ENCODE measurements around the gene MFGE8. TPM values are rescaled to one million over a fixed set of nuclear protein-coding genes. Genes with fewer than 3 reads are reported as not detected.

Gene MFGE8
- total and polyA plus RNA-seq, 9 of the 15 experiments (the other 6 are each of a cell fraction or from before 2014, with no cell fraction given), result 2.3 to 142 (median 62.3) TPM

- no peak overlapping the region for H3K9ac ChIP-seq (ENCODE audit: insufficient read depth in 1 of 2, low read depth in 2 of 2, low read length in 2 of 2)
- no peaks in the 10 kb centered on the region for H4K20me1 ChIP-seq (replicated peaks; ENCODE audit: control insufficient read depth, insufficient read depth, low read length)
- DNase-seq (ENCODE audit: extremely low read depth in 1 of 4, low spot score in 3 of 4) (no peak), FAIRE-seq (no peak), ATAC-seq (no peak)
- no peak overlapping the region for H3K4me2 ChIP-seq (ENCODE audit: insufficient read depth, low read length)
- H2AFZ ChIP-seq (ENCODE audit: low read depth, low read length), result no peak overlapping the region
- H3K27me3 ChIP-seq (ENCODE audit: control insufficient read depth in 2 of 2, insufficient read depth in 2 of 2, low read length in 2 of 2), result no peaks in the 10 kb centered on the region
- BruUV-seq (replicated peaks), result no TSS peak
- in situ Hi-C loops (cut with MboI), result no loop called here
- H3K36me3 ChIP-seq (ENCODE audit: control insufficient read depth, insufficient read depth, low read length), result peaks cover 62% of the 10 kb centered on the region
- H3K79me2 ChIP-seq (ENCODE audit: control insufficient read depth, insufficient read depth, low read length), result peaks cover 5% of the 10 kb centered on the region; the same call in 1 of the 3 replicates
- no peaks in the 10 kb centered on the region for H3K9me3 ChIP-seq (replicated peaks; ENCODE audit: control insufficient read depth, insufficient read depth, low read depth, low read length)
- TF ChIP-seq STAT5A (IDR thresholded peaks at IDR 0.05; ENCODE audit: borderline replicate concordance, low read length) (peak; percentile 30; the same call in 1 of the 2 replicates), SUPT5H (IDR thresholded peaks at IDR 0.05) (0 out of 2 replicates have a peak, but pooled peaks have one; percentile 44), CBX5 (IDR thresholded peaks at IDR 0.05; ENCODE audit: borderline replicate concordance, low read depth) (no peak), MYNN (IDR thresholded peaks at IDR 0.05) (0 out of 2 replicates have a peak, but pooled peaks have one; percentile 58), MYNN (CRISPR knock-in tag; IDR thresholded peaks at IDR 0.05) (no peak), GABPB1 (CRISPR knock-in tag; IDR thresholded peaks at IDR 0.05) (no peak)
- TF ChIP-seq, protein P1, sequence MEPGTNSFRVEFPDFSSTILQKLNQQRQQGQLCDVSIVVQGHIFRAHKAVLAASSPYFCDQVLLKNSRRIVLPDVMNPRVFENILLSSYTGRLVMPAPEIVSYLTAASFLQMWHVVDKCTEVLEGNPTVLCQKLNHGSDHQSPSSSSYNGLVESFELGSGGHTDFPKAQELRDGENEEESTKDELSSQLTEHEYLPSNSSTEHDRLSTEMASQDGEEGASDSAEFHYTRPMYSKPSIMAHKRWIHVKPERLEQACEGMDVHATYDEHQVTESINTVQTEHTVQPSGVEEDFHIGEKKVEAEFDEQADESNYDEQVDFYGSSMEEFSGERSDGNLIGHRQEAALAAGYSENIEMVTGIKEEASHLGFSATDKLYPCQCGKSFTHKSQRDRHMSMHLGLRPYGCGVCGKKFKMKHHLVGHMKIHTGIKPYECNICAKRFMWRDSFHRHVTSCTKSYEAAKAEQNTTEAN (CRISPR knock-in tag; IDR thresholded peaks at IDR 0.05), result peak; percentile 98
- ChIA-PET POLR2A (no interaction called here), CTCF (ENCODE audit: low intra/inter-chr PET ratio) (interaction anchor here (0.6 kb wide), 1 partner anchor 270 kb away, joined by 3 read pairs; no protein-coding TSS in a partner anchor)
- no peak overlapping the region for H3K4me3 ChIP-seq
- no peak overlapping the region for H3K27ac ChIP-seq (ENCODE audit: extremely low read depth, low read depth, low read length)
- H3K4me1 ChIP-seq (replicated peaks in 1 of 2; ENCODE audit: control insufficient read depth in 2 of 2, insufficient read depth in 2 of 2, low read length in 2 of 2), result peaks cover 21 to 41% of the 10 kb centered on the region in 2 experiments; a peak in 4 of 5 replicates
- 83% methylated on average over 1 of the region's 5 CpGs for WGBS (ENCODE audit: insufficient coverage, low coverage, missing lambda C conversion rate)
- intact Hi-C loops (cut with micrococcal nuclease), result no loop called here
- peaks cover 3% of the 10 kb centered on the region for H3K9me1 ChIP-seq (ENCODE audit: control insufficient read depth, insufficient read depth, low read length)
Measured at GRCh38 chr15:88900982-88901418, 12.2 kb downstream of the MFGE8 start.

Measured in K562 (cell line).